ENCODE results near the gene SNTG2. TPM values are rescaled to one million over a fixed set of nuclear protein-coding genes. Genes with fewer than 3 reads are reported as not detected.

SNTG2 gene
- total and polyA plus RNA-seq, 10 donors, result 1.9 to 59.4 (median 18.3) TPM

GRCh38 chr2:1079873-1080799 lies 129.5 kb downstream of the SNTG2 start:
- no peaks in the 10 kb centered on the region for H3K9me3 ChIP-seq
- WGBS, 5 donors, result 79 to 94% (median 87%) methylated on average over 14 to 15 of the region's 15 CpGs
- H3K36me3 ChIP-seq, result no peaks in the 10 kb centered on the region
- H3K27ac ChIP-seq, result no peak overlapping the region
- peaks cover 0 to 8% (median 0%) of the 10 kb centered on the region in 7 donors for H3K27me3 ChIP-seq (replicated peaks in 1 of 7)
- H3K4me1 ChIP-seq, result no peaks in the 10 kb centered on the region
- H3K4me3 ChIP-seq, result no peak overlapping the region
- TF ChIP-seq POLR2AphosphoS5 (IDR thresholded peaks at IDR 0.05) (no peak), CTCF (IDR thresholded peaks at IDR 0.05 in 8 of 11, conservative IDR thresholded peaks at IDR 0.05 in 3 of 11) (no peak), POLR2A (IDR thresholded peaks at IDR 0.05) (no peak)
- DNase-seq, result no peak
- intact Hi-C loops (cut with DNase I; ENCODE audit: low total_unique reads), result no loop called here

- intact Hi-C loops (cut with DNase I; ENCODE audit: low total_unique reads), result no loop called here
- no peaks in the 10 kb centered on the region for H3K4me1 ChIP-seq
- H3K27me3 ChIP-seq (replicated peaks in 1 of 7), result peaks cover 0 to 8% (median 0%) of the 10 kb centered on the region in 7 donors
- DNase-seq, result no peak
- 78 to 88% (median 82%) methylated on average over 7 to 14 of the region's 14 CpGs for WGBS, 5 donors
- H3K9me3 ChIP-seq, result no peaks in the 10 kb centered on the region
- TF ChIP-seq POLR2AphosphoS5 (IDR thresholded peaks at IDR 0.05) (no peak), CTCF (IDR thresholded peaks at IDR 0.05 in 8 of 11, conservative IDR thresholded peaks at IDR 0.05 in 3 of 11) (no peak), POLR2A (IDR thresholded peaks at IDR 0.05) (no peak)
- no peaks in the 10 kb centered on the region for H3K36me3 ChIP-seq
- H3K4me3 ChIP-seq, result no peak overlapping the region
- no peak overlapping the region for H3K27ac ChIP-seq
These were observed 131.0 kb downstream of the SNTG2 start for GRCh38 chr2:1081451-1082225.

- Histone ChIP-seq H3K27me3 (replicated peaks in 1 of 7) (peaks cover 0 to 8% (median 0%) of the 10 kb centered on the region in 7 donors), H3K4me3 (no peak overlapping the region), H3K9me3 (no peaks in the 10 kb centered on the region), H3K36me3 (no peaks in the 10 kb centered on the region), H3K27ac (no peak overlapping the region), H3K4me1 (no peaks in the 10 kb centered on the region)
- intact Hi-C loops (cut with DNase I; ENCODE audit: low total_unique reads), result no loop called here
- TF ChIP-seq POLR2AphosphoS5 (IDR thresholded peaks at IDR 0.05), result no peak
- DNase-seq, result no peak
- WGBS, 5 donors, result 81 to 86% (median 83%) methylated on average over 16 to 17 of the region's 17 CpGs
These were observed 132.0 kb downstream of the SNTG2 start for GRCh38 chr2:1082456-1083205.

- intact Hi-C loops (cut with DNase I; ENCODE audit: low total_unique reads), result no loop called here
- H3K4me1 ChIP-seq, result no peaks in the 10 kb centered on the region
- H3K4me3 ChIP-seq, result no peak overlapping the region
- no peaks in the 10 kb centered on the region for H3K27me3 ChIP-seq (replicated peaks in 1 of 7)
- TF ChIP-seq CTCF (IDR thresholded peaks at IDR 0.05 in 8 of 11, conservative IDR thresholded peaks at IDR 0.05 in 3 of 11), result no peak
- no peak for DNase-seq
- no peak overlapping the region for H3K27ac ChIP-seq
- WGBS, 5 donors, result 58 to 81% (median 73%) methylated on average over 6 of the region's 6 CpGs
- H3K36me3 ChIP-seq, result no peaks in the 10 kb centered on the region
- peaks cover 0 to 4% (median 0%) of the 10 kb centered on the region in 8 donors for H3K9me3 ChIP-seq
These were observed 137.7 kb downstream of the SNTG2 start for GRCh38 chr2:1088192-1088860.

All from spleen (tissue), 11 donors.